GM23338 (cell line): ENCODE data around the gene SLC16A7. TPM values are rescaled to one million over a fixed set of nuclear protein-coding genes. Genes with fewer than 3 reads are reported as not detected.

Experiments
- ATAC-seq: fragments of 200-7000 bp; cut with Tn5 transposase; 3 replicates; pipeline ENCODE4 v1.9.1; 2020
- DNase-seq: peaks from one replicate; pipeline ENCODE4 v3.0.0-alpha.2; 2015; ENCODE audit warnings: low spot score
- H2AFZ ChIP-seq: fragments of 200-600 bp; sonication (generic); 2 replicates; pipeline ENCODE4 v1.8.0; 2016; ENCODE audit warnings: antibody characterized with exemption, mild to moderate bottlenecking, moderate library complexity
- H3F3A ChIP-seq: fragments of 200-600 bp; sonication (generic); replicated peaks from 2 replicates; pipeline ENCODE4 v1.8.0; 2017; ENCODE audit warnings: antibody characterized with exemption, mixed run types, low read depth
- H3K27ac ChIP-seq: fragments of 200-600 bp; sonication (generic); 2 replicates; pipeline ENCODE4 v1.6.1; 2016; ENCODE audit warnings: low read depth
- H3K27me3 ChIP-seq: fragments of 200-600 bp; sonication (generic); 2 replicates; pipeline ENCODE4 v1.8.0; 2016; ENCODE audit warnings: mild to moderate bottlenecking, mixed run types, moderate library complexity; ENCODE audit not compliant: insufficient read depth
- H3K36me3 ChIP-seq: fragments of 200-600 bp; sonication (generic); 2 replicates; pipeline ENCODE4 v1.8.0; 2016; ENCODE audit warnings: mild to moderate bottlenecking; ENCODE audit not compliant: insufficient read depth
- H3K4me1 ChIP-seq: fragments of 200-600 bp; sonication (generic); 2 replicates; pipeline ENCODE4 v1.8.0; 2016; ENCODE audit warnings: mild to moderate bottlenecking, moderate library complexity; ENCODE audit not compliant: insufficient read depth
- H3K4me2 ChIP-seq: fragments of 200-600 bp; sonication (generic); 2 replicates; pipeline ENCODE4 v1.7.1; 2017; ENCODE audit warnings: mixed run types
- H3K4me3 ChIP-seq: fragments of 200-600 bp; sonication (generic); 2 replicates; pipeline ENCODE4 v1.6.1; 2016; ENCODE audit warnings: mixed run types
- H3K79me2 ChIP-seq: fragments of 200-600 bp; sonication (generic); replicated peaks from 2 replicates; pipeline ENCODE4 v1.8.0; 2017; ENCODE audit warnings: mild to moderate bottlenecking; ENCODE audit not compliant: insufficient read depth
- H3K9me2 ChIP-seq: fragments of 200-600 bp; sonication (generic); 2 replicates; pipeline ENCODE4 v1.8.0; 2017; ENCODE audit not compliant: insufficient read depth
- H4K20me1 ChIP-seq: fragments of 200-600 bp; sonication (generic); replicated peaks from 2 replicates; pipeline ENCODE4 v1.8.0; 2017; ENCODE audit warnings: mild to moderate bottlenecking; ENCODE audit not compliant: insufficient read depth
- H3K27ac Mint-ChIP-seq: 2 replicates; pipeline ENCODE4 v1.8.0; 2020; ENCODE audit warnings: inconsistent platforms, mild to moderate bottlenecking, moderate library complexity, mixed read lengths
- H3K27me3 Mint-ChIP-seq: 3 replicates; pipeline ENCODE4 v1.8.0; 2022; ENCODE audit warnings: low read depth, mild to moderate bottlenecking, moderate library complexity, mixed read lengths, inconsistent platforms; ENCODE audit not compliant: insufficient read depth, poor library complexity
- H3K36me3 Mint-ChIP-seq: 3 replicates; pipeline ENCODE4 v1.8.0; 2021; ENCODE audit warnings: low read depth, mild to moderate bottlenecking, inconsistent platforms, moderate library complexity, mixed read lengths
- H3K4me1 Mint-ChIP-seq: 3 replicates; pipeline ENCODE4 v1.8.0; 2020; ENCODE audit warnings: mild to moderate bottlenecking, inconsistent platforms, mixed read lengths
- H3K4me3 Mint-ChIP-seq: 3 replicates; pipeline ENCODE4 v1.8.0; 2021; ENCODE audit warnings: moderate library complexity, mild to moderate bottlenecking, inconsistent platforms, mixed read lengths
- H3K9me3 Mint-ChIP-seq: 3 replicates; pipeline ENCODE4 v1.8.0; 2020; ENCODE audit warnings: moderate library complexity, mild to moderate bottlenecking, inconsistent platforms, mixed read lengths
- CREB1 ChIP-seq: fragments of 250-450 bp; sonication (Bioruptor Pico); IDR thresholded peaks from 2 replicates; pipeline ENCODE4 v1.5.0; 2020; ENCODE audit warnings: low read depth, mild to moderate bottlenecking, moderate library complexity
- EZH2 ChIP-seq: fragments of 200-600 bp; sonication (generic); IDR thresholded peaks from one replicate; pipeline ENCODE4 v1.8.0; 2017; ENCODE audit warnings: antibody characterized with exemption, mild to moderate bottlenecking, low read depth; ENCODE audit not compliant: unreplicated experiment
- EZH2phosphoT487 ChIP-seq: fragments of 200-600 bp; sonication (generic); IDR thresholded peaks from one replicate; pipeline ENCODE4 v1.8.1; 2018; ENCODE audit warnings: antibody characterized with exemption; ENCODE audit not compliant: unreplicated experiment
- JUNB ChIP-seq: IDR thresholded peaks from one replicate; pipeline ENCODE4 v1.6.1; 2016; ENCODE audit warnings: antibody characterized with exemption; ENCODE audit not compliant: unreplicated experiment
- NANOG ChIP-seq: IDR thresholded peaks from 2 replicates; pipeline ENCODE4 v1.6.1; 2016; ENCODE audit warnings: antibody characterized with exemption, borderline replicate concordance
- POLR2AphosphoS5 ChIP-seq: IDR thresholded peaks from 2 replicates; pipeline ENCODE4 v1.6.1; 2016; ENCODE audit warnings: antibody characterized with exemption, low read depth
- STAT1 ChIP-seq: IDR thresholded peaks from one replicate; pipeline ENCODE4 v1.6.1; 2016; ENCODE audit warnings: antibody characterized with exemption; ENCODE audit not compliant: unreplicated experiment
- ZNF114 ChIP-seq: fragments of 250-450 bp; sonication (Bioruptor Pico); IDR thresholded peaks from 2 replicates; pipeline ENCODE4 v1.5.0; 2020; ENCODE audit warnings: mild to moderate bottlenecking, moderate library complexity
- ZNF331 ChIP-seq: fragments of 250-450 bp; sonication (Bioruptor Pico); IDR thresholded peaks from 2 replicates; pipeline ENCODE4 v1.5.0; 2020; ENCODE audit warnings: low read depth, mild to moderate bottlenecking, moderate library complexity
- polyA plus RNA-seq: library from polyadenylated mRNA; unstranded; fragments of >200 nt; fragmentation: Nextera tagmentation; extraction: Ambion mirVana; gene quantifications from 2 replicates; pipeline ENCODE4 v1.2.1, GENCODE V29; 2016
- total RNA-seq: library from RNA; depleted of rRNA; stranded (reverse); fragments of >200 nt; shearing (Covaris generic); gene quantifications from 2 replicates; pipeline ENCODE4 v1.2.3, GENCODE V29; 2014
- TF ChIP-seq, protein P1 (sequence below): IDR thresholded peaks from one replicate; pipeline ENCODE4 v1.6.1; 2018; ENCODE audit warnings: antibody characterized with exemption; ENCODE audit not compliant: unreplicated experiment
- TF ChIP-seq, protein P2 (sequence below), 2 experiments: fragments of 200-600 bp in 1 of 2; sonication (generic) in 1 of 2; conservative IDR thresholded peaks; 2 replicates each; pipeline versions ENCODE4 v1.5.1 to v1.6.1; 2016 to 2017; ENCODE audit warnings: antibody characterized with exemption in 2 of 2, low read depth in 2 of 2, mild to moderate bottlenecking in 2 of 2, moderate library complexity in 1 of 2
- TF ChIP-seq, protein P3 (sequence below): IDR thresholded peaks from 2 replicates; pipeline ENCODE4 v1.6.1; 2016; ENCODE audit warnings: antibody characterized with exemption
- TF ChIP-seq, protein P4 (sequence below): fragments of 250-450 bp; sonication (Bioruptor Pico); IDR thresholded peaks from 2 replicates; pipeline ENCODE4 v1.5.0; 2020; ENCODE audit warnings: mild to moderate bottlenecking, moderate library complexity

Gene SLC16A7
- total and polyA plus RNA-seq, 2 experiments from 2014 or later, result 2.8 to 4.3 TPM

DNA sequence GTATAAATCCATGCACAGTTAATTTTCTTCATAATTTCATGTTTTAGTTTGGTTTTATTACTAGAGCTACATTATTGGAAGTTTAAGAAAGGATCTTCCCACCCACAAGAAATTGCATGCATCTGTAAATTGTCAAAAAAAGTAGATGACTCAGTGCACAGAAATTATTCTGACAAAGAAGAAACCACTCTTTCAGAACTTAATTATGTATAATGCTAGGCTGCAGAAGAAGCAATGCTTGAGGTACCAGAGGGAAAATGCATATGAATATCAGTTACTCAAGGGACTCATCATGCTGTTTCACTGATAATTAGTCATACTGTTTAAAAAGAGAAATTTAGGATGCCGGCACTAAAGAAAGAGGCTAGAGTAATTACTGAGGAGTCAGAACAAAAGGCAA, 147.0 kb downstream of the SLC16A7 start:
- no peak overlapping the region for H3K27ac ChIP-seq
- H3F3A ChIP-seq, result no peaks in the 10 kb centered on the region
- no peaks in the 10 kb centered on the region; the same call in 1 of the 2 replicates for H3K9me2 ChIP-seq
- H3K4me3 Mint-ChIP-seq, result no peak overlapping the region
- H3K36me3 Mint-ChIP-seq, result no peaks in the 10 kb centered on the region
- H3K27me3 Mint-ChIP-seq, result no peaks in the 10 kb centered on the region
- ATAC-seq (no peak), DNase-seq (no peak)
- H3K4me1 Mint-ChIP-seq, result peaks cover 5% of the 10 kb centered on the region; the same call in 1 of the 3 replicates
- no peaks in the 10 kb centered on the region; the same call in 1 of the 2 replicates for H3K36me3 ChIP-seq
- H3K27me3 ChIP-seq, result no peaks in the 10 kb centered on the region
- H2AFZ ChIP-seq, result no peak overlapping the region
- H3K4me3 ChIP-seq, result no peak overlapping the region
- no peaks in the 10 kb centered on the region for H3K79me2 ChIP-seq
- H3K9me3 Mint-ChIP-seq, result no peaks in the 10 kb centered on the region
- no peaks in the 10 kb centered on the region for H4K20me1 ChIP-seq
- H3K4me2 ChIP-seq, result no peak overlapping the region
- no peak overlapping the region for H3K27ac Mint-ChIP-seq
- TF ChIP-seq, protein P1, sequence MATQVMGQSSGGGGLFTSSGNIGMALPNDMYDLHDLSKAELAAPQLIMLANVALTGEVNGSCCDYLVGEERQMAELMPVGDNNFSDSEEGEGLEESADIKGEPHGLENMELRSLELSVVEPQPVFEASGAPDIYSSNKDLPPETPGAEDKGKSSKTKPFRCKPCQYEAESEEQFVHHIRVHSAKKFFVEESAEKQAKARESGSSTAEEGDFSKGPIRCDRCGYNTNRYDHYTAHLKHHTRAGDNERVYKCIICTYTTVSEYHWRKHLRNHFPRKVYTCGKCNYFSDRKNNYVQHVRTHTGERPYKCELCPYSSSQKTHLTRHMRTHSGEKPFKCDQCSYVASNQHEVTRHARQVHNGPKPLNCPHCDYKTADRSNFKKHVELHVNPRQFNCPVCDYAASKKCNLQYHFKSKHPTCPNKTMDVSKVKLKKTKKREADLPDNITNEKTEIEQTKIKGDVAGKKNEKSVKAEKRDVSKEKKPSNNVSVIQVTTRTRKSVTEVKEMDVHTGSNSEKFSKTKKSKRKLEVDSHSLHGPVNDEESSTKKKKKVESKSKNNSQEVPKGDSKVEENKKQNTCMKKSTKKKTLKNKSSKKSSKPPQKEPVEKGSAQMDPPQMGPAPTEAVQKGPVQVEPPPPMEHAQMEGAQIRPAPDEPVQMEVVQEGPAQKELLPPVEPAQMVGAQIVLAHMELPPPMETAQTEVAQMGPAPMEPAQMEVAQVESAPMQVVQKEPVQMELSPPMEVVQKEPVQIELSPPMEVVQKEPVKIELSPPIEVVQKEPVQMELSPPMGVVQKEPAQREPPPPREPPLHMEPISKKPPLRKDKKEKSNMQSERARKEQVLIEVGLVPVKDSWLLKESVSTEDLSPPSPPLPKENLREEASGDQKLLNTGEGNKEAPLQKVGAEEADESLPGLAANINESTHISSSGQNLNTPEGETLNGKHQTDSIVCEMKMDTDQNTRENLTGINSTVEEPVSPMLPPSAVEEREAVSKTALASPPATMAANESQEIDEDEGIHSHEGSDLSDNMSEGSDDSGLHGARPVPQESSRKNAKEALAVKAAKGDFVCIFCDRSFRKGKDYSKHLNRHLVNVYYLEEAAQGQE, result no peak
- TF ChIP-seq, protein P2, sequence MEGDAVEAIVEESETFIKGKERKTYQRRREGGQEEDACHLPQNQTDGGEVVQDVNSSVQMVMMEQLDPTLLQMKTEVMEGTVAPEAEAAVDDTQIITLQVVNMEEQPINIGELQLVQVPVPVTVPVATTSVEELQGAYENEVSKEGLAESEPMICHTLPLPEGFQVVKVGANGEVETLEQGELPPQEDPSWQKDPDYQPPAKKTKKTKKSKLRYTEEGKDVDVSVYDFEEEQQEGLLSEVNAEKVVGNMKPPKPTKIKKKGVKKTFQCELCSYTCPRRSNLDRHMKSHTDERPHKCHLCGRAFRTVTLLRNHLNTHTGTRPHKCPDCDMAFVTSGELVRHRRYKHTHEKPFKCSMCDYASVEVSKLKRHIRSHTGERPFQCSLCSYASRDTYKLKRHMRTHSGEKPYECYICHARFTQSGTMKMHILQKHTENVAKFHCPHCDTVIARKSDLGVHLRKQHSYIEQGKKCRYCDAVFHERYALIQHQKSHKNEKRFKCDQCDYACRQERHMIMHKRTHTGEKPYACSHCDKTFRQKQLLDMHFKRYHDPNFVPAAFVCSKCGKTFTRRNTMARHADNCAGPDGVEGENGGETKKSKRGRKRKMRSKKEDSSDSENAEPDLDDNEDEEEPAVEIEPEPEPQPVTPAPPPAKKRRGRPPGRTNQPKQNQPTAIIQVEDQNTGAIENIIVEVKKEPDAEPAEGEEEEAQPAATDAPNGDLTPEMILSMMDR (conservative IDR thresholded peaks at IDR 0.05; ENCODE audit: low read depth in 2 of 2), result no peak
- TF ChIP-seq ZNF331 (CRISPR knock-in tag) (no peak), CREB1 (CRISPR knock-in tag) (no peak), EZH2 (no peak), STAT1 (no peak), POLR2AphosphoS5 (no peak), EZH2phosphoT487 (no peak), JUNB (no peak), NANOG (no peak), ZNF114 (CRISPR knock-in tag) (no peak)
- TF ChIP-seq, protein P3, sequence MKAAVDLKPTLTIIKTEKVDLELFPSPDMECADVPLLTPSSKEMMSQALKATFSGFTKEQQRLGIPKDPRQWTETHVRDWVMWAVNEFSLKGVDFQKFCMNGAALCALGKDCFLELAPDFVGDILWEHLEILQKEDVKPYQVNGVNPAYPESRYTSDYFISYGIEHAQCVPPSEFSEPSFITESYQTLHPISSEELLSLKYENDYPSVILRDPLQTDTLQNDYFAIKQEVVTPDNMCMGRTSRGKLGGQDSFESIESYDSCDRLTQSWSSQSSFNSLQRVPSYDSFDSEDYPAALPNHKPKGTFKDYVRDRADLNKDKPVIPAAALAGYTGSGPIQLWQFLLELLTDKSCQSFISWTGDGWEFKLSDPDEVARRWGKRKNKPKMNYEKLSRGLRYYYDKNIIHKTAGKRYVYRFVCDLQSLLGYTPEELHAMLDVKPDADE, result no peak
- TF ChIP-seq, protein P4, sequence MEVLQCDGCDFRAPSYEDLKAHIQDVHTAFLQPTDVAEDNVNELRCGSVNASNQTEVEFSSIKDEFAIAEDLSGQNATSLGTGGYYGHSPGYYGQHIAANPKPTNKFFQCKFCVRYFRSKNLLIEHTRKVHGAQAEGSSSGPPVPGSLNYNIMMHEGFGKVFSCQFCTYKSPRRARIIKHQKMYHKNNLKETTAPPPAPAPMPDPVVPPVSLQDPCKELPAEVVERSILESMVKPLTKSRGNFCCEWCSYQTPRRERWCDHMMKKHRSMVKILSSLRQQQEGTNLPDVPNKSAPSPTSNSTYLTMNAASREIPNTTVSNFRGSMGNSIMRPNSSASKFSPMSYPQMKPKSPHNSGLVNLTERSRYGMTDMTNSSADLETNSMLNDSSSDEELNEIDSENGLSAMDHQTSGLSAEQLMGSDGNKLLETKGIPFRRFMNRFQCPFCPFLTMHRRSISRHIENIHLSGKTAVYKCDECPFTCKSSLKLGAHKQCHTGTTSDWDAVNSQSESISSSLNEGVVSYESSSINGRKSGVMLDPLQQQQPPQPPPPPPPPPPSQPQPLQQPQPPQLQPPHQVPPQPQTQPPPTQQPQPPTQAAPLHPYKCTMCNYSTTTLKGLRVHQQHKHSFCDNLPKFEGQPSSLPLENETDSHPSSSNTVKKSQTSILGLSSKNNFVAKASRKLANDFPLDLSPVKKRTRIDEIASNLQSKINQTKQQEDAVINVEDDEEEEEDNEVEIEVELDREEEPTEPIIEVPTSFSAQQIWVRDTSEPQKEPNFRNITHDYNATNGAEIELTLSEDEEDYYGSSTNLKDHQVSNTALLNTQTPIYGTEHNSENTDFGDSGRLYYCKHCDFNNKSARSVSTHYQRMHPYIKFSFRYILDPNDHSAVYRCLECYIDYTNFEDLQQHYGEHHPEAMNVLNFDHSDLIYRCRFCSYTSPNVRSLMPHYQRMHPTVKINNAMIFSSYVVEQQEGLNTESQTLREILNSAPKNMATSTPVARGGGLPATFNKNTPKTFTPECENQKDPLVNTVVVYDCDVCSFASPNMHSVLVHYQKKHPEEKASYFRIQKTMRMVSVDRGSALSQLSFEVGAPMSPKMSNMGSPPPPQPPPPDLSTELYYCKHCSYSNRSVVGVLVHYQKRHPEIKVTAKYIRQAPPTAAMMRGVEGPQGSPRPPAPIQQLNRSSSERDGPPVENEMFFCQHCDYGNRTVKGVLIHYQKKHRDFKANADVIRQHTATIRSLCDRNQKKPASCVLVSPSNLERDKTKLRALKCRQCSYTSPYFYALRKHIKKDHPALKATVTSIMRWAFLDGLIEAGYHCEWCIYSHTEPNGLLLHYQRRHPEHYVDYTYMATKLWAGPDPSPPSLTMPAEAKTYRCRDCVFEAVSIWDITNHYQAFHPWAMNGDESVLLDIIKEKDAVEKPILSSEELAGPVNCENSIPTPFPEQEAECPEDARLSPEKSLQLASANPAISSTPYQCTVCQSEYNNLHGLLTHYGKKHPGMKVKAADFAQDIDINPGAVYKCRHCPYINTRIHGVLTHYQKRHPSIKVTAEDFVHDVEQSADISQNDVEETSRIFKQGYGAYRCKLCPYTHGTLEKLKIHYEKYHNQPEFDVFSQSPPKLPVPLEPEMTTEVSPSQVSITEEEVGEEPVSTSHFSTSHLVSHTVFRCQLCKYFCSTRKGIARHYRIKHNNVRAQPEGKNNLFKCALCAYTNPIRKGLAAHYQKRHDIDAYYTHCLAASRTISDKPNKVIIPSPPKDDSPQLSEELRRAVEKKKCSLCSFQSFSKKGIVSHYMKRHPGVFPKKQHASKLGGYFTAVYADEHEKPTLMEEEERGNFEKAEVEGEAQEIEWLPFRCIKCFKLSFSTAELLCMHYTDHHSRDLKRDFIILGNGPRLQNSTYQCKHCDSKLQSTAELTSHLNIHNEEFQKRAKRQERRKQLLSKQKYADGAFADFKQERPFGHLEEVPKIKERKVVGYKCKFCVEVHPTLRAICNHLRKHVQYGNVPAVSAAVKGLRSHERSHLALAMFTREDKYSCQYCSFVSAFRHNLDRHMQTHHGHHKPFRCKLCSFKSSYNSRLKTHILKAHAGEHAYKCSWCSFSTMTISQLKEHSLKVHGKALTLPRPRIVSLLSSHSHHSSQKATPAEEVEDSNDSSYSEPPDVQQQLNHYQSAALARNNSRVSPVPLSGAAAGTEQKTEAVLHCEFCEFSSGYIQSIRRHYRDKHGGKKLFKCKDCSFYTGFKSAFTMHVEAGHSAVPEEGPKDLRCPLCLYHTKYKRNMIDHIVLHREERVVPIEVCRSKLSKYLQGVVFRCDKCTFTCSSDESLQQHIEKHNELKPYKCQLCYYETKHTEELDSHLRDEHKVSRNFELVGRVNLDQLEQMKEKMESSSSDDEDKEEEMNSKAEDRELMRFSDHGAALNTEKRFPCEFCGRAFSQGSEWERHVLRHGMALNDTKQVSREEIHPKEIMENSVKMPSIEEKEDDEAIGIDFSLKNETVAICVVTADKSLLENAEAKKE (CRISPR knock-in tag), result no peak
- peaks cover 4% of the 10 kb centered on the region; the same call in 1 of the 2 replicates for H3K4me1 ChIP-seq
